SK-N-SH treated with all-trans-retinoic acid at 6 μM for 48 hours (cell line): ENCODE measurements around the gene HES4.

Experiments
- ATAC-seq: fragments of 200-7000 bp; cut with Tn5 transposase; 3 replicates; pipeline ENCODE4 v1.9.1; 2020; ENCODE audit warnings: mild to moderate bottlenecking, moderate library complexity
- ARNTL ChIP-seq: fragments of 450-650 bp; formaldehyde crosslinking; IDR thresholded peaks from 2 replicates; pipeline ENCODE4 v1.5.0; 2020; ENCODE audit warnings: low read depth, mild to moderate bottlenecking, moderate library complexity, borderline replicate concordance
- CSDC2 ChIP-seq: fragments of 250-450 bp; sonication (Bioruptor Pico); IDR thresholded peaks from 2 replicates; pipeline ENCODE4 v1.5.0; 2020; ENCODE audit warnings: mild to moderate bottlenecking, moderate library complexity
- CSRNP3 ChIP-seq: fragments of 250-450 bp; sonication (Bioruptor Pico); IDR thresholded peaks from 2 replicates; pipeline ENCODE4 v1.5.1; 2021; ENCODE audit warnings: mild to moderate bottlenecking, moderate library complexity
- ESRRG ChIP-seq: fragments of 250-450 bp; sonication (Bioruptor Pico); IDR thresholded peaks from 2 replicates; pipeline ENCODE4 v1.6.1; 2021; ENCODE audit warnings: mild to moderate bottlenecking
- ISL1 ChIP-seq: fragments of 250-450 bp; sonication (Bioruptor Pico); IDR thresholded peaks from 2 replicates; pipeline ENCODE4 v2.1.2; 2022; ENCODE audit warnings: mild to moderate bottlenecking, moderate library complexity
- OSR1 ChIP-seq: fragments of 250-450 bp; sonication (Bioruptor Pico); IDR thresholded peaks from 2 replicates; pipeline ENCODE4 v1.8.0; 2022; ENCODE audit warnings: moderate library complexity, mild to moderate bottlenecking, inconsistent platforms
- PATZ1 ChIP-seq: fragments of 250-450 bp; sonication (Bioruptor Pico); IDR thresholded peaks from 2 replicates; pipeline ENCODE4 v1.8.0; 2020; ENCODE audit warnings: mild to moderate bottlenecking, moderate library complexity, borderline replicate concordance
- PPARA ChIP-seq: fragments of 250-450 bp; sonication (Bioruptor Pico); IDR thresholded peaks from 2 replicates; pipeline ENCODE4 v1.5.0; 2020; ENCODE audit warnings: mild to moderate bottlenecking, borderline replicate concordance
- SNAI2 ChIP-seq: fragments of 250-450 bp; sonication (Bioruptor Pico); IDR thresholded peaks from 2 replicates; pipeline ENCODE4 v1.5.0; 2020; ENCODE audit warnings: mild to moderate bottlenecking, moderate library complexity
- TCF4 ChIP-seq: fragments of 250-450 bp; sonication (Bioruptor Pico); IDR thresholded peaks from 2 replicates; pipeline ENCODE4 v1.8.0; 2021; ENCODE audit warnings: mild to moderate bottlenecking, moderate library complexity, borderline replicate concordance
- TOX ChIP-seq: fragments of 250-450 bp; sonication (Bioruptor Pico); IDR thresholded peaks from 2 replicates; pipeline ENCODE4 v1.8.0; 2021; ENCODE audit warnings: mild to moderate bottlenecking, moderate library complexity, borderline replicate concordance
- TSHZ2 ChIP-seq: fragments of 250-450 bp; sonication (Bioruptor Pico); IDR thresholded peaks from 2 replicates; pipeline ENCODE4 v1.5.0; 2020; ENCODE audit warnings: mild to moderate bottlenecking, moderate library complexity
- ZFP3 ChIP-seq: fragments of 250-450 bp; sonication (Bioruptor Pico); IDR thresholded peaks from 2 replicates; pipeline ENCODE4 v1.5.0; 2020; ENCODE audit warnings: mild to moderate bottlenecking, moderate library complexity
- ZNF8 ChIP-seq: fragments of 450-650 bp; formaldehyde crosslinking; IDR thresholded peaks from 2 replicates; pipeline ENCODE4 v1.5.0; 2020; ENCODE audit warnings: mild to moderate bottlenecking, moderate library complexity
- TF ChIP-seq, protein P1 (sequence below): fragments of 250-450 bp; sonication (Bioruptor Pico); IDR thresholded peaks from 2 replicates; pipeline ENCODE4 v1.8.0; 2021; ENCODE audit warnings: low read depth, mild to moderate bottlenecking, moderate library complexity, borderline replicate concordance
- TF ChIP-seq, protein P2 (sequence below): fragments of 250-450 bp; sonication (Bioruptor Pico); IDR thresholded peaks from 2 replicates; pipeline ENCODE4 v1.5.1; 2020; ENCODE audit warnings: low read depth, mild to moderate bottlenecking, moderate library complexity

HES4 gene

GRCh38 chr1:1014799-1015681, 15.1 kb upstream of the HES4 start (continued):
- TF ChIP-seq TSHZ2 (CRISPR knock-in tag) (no peak), ZNF8 (CRISPR knock-in tag) (no peak), CSDC2 (no peak), CSRNP3 (no peak), ARNTL (CRISPR knock-in tag) (no peak), SNAI2 (CRISPR knock-in tag) (no peak), TOX (CRISPR knock-in tag) (no peak)

DNA sequence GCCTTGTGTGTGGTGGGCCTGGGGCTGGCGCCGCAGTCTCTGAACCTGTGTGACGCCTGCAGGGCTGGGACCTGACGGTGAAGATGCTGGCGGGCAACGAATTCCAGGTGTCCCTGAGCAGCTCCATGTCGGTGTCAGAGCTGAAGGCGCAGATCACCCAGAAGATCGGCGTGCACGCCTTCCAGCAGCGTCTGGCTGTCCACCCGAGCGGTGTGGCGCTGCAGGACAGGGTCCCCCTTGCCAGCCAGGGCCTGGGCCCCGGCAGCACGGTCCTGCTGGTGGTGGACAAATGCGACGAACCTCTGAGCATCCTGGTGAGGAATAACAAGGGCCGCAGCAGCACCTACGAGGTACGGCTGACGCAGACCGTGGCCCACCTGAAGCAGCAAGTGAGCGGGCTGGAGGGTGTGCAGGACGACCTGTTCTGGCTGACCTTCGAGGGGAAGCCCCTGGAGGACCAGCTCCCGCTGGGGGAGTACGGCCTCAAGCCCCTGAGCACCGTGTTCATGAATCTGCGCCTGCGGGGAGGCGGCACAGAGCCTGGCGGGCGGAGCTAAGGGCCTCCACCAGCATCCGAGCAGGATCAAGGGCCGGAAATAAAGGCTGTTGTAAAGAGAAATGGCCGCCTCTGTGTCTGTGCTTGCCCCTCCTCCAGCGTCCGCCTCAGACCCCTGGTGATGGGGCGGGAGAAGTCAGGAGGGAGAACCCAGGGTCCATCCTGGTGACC, 14.2 kb upstream of the HES4 start:
- no peak for ATAC-seq
- TF ChIP-seq, protein P1, sequence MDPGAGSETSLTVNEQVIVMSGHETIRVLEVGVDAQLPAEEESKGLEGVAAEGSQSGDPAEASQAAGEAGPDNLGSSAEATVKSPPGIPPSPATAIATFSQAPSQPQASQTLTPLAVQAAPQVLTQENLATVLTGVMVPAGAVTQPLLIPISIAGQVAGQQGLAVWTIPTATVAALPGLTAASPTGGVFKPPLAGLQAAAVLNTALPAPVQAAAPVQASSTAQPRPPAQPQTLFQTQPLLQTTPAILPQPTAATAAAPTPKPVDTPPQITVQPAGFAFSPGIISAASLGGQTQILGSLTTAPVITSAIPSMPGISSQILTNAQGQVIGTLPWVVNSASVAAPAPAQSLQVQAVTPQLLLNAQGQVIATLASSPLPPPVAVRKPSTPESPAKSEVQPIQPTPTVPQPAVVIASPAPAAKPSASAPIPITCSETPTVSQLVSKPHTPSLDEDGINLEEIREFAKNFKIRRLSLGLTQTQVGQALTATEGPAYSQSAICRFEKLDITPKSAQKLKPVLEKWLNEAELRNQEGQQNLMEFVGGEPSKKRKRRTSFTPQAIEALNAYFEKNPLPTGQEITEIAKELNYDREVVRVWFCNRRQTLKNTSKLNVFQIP (CRISPR knock-in tag), result no peak
- TF ChIP-seq PPARA (CRISPR knock-in tag), result no peak
- no peak for TF ChIP-seq CSDC2
- TF ChIP-seq ESRRG (CRISPR knock-in tag), result no peak
- TF ChIP-seq ZNF8 (CRISPR knock-in tag), result no peak
- TF ChIP-seq ZFP3 (CRISPR knock-in tag), result no peak
- TF ChIP-seq OSR1 (CRISPR knock-in tag), result no peak
- TF ChIP-seq CSRNP3, result no peak
- no peak for TF ChIP-seq TCF4 (CRISPR knock-in tag)
- TF ChIP-seq ISL1 (CRISPR knock-in tag), result no peak
- TF ChIP-seq PATZ1 (CRISPR knock-in tag), result no peak
- TF ChIP-seq, protein P2, sequence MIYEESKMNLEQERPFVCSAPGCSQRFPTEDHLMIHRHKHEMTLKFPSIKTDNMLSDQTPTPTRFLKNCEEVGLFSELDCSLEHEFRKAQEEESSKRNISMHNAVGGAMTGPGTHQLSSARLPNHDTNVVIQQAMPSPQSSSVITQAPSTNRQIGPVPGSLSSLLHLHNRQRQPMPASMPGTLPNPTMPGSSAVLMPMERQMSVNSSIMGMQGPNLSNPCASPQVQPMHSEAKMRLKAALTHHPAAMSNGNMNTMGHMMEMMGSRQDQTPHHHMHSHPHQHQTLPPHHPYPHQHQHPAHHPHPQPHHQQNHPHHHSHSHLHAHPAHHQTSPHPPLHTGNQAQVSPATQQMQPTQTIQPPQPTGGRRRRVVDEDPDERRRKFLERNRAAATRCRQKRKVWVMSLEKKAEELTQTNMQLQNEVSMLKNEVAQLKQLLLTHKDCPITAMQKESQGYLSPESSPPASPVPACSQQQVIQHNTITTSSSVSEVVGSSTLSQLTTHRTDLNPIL (CRISPR knock-in tag), result no peak
